ENCODE results near the gene PAPSS2.
"Not testable (repeated sequence)": the region's sequence is repeated elsewhere in the genome, so short reads cannot be mapped to it uniquely, and the experiment has no call there.

Gene PAPSS2

DNA sequence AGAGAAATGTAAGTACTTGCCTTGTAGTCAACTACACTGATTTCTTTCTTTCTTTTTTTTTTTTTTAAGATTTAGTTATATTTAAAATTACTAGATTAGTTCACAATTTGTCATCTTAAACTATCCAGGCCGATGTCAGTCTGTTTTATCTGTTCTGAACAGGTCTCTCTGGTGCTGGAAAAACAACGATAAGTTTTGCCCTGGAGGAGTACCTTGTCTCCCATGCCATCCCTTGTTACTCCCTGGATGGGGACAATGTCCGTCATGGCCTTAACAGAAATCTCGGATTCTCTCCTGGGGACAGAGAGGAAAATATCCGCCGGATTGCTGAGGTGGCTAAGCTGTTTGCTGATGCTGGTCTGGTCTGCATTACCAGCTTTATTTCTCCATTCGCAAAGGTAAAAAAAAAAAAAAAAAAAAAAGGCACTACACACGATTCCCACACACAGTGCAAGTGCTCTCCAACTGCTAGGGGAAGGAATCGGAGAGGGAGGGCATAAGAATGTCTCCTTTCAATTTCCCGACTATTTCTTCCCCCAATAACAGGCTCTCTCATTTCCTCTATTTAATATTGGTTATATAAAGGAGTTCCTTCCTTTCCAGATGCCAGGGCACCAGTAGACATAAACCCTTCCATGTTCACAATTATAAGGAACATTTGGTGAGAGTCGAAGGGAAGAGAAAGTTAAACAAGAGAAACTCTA is 53.4 kb downstream of the PAPSS2 start:
- DNase-seq, result no peak

DNA sequence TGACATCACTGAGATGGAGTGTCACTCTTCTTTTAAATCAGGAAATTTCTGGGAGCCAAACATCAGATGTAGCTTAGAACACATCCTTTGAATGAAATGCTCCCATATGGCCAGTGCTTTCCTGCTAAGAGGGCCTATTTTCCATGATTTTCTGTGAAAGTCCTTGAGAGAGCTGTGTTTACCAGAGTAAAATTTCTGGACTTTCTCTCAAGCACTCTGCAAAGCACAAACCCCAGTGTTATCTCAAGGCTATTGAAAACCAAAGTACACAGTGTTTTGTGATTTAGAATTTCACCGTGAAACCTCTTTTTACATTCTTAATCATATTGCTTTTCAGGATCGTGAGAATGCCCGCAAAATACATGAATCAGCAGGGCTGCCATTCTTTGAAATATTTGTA is 54.0 kb downstream of the PAPSS2 start:
- DNase-seq, result no peak

DNA sequence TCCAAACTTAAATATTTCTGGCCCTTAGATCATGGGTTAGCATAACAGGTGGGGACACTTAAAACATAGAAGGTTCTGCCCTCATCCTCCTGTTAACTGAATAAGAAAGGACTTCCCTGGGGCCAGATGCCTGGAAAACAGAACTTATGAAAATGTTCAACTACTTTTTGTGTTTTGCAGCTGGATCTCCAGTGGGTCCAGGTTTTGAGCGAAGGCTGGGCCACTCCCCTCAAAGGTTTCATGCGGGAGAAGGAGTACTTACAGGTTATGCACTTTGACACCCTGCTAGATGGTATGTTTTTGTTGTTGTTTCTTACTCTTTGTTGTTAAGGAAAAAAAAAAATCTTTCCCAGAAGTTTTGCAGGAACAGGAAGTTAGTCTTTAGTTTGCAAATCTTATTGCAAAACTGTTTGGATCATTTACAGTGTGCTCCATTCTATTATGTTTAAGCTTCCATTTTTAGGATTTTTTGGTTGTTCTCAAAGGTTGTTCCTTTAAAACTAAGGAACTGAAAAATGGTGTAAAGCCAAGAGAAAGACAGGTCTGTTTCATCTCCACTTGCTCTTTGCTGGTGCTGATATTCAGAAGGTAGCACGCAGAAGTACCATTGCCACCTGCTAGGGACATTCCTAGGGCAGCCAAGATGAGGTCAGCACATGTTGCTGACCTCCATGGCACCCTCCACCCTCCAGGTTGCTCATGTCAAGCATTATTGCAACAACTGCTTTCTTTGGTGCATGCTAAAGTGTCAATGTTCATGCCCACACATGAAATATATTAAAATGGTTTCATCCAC is 56.1 kb downstream of the PAPSS2 start:
- DNase-seq, result no peak

DNA sequence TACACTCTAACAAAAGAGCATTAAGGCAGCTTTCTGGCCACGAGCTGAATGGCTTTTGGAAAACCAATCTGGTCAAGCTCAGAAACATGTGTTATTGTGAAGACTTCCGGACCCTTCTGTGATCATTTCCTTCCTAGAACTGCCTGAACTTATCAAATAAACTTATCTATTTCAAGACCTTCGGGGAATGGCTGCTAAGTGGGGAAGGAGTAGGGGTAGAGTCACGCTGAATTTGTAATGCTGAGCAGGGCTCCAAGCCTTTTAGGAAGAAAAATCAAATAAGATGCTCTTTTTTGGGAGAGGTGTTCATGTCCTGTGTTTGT is 56.6 kb downstream of the PAPSS2 start:
- no peak for DNase-seq

DNA sequence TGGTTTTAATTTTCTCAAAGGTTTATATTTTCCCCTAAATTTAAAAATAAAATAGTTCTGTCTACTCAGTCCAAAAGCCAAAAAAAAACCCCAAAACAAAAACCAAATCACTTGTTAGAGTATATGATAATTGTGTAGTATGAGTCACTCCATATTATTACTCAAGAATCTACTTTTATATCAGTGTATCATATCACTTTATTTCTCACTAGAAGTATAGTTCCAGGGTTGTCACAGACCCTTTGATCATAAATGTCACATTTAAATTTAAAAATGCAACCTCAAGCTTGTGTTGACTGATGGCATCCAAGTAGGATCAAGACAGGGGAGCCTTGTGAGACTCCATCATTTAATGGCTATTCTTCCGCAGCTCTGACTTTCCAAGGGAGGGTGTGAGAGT is 61.0 kb downstream of the PAPSS2 start:
- no peak for DNase-seq

DNA sequence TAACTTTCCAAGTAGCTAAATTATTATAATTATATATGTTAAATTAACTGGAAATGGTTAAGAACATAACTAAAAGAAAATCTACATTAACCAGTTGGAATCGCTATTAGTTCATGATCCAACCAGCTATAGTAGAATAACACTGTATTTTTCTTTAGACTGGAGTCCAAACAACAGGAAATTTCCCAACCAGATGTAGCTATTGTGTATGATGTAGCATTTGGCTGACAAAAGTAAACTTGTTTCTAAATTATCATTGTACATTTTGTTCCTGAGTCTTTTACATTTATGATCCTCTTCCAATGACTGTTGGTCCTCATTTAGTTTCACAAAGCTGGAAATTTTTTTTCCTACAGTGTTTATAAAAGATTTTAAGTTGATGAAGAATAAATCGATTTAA is 62.1 kb downstream of the PAPSS2 start:
- DNase-seq, result no peak

DNA sequence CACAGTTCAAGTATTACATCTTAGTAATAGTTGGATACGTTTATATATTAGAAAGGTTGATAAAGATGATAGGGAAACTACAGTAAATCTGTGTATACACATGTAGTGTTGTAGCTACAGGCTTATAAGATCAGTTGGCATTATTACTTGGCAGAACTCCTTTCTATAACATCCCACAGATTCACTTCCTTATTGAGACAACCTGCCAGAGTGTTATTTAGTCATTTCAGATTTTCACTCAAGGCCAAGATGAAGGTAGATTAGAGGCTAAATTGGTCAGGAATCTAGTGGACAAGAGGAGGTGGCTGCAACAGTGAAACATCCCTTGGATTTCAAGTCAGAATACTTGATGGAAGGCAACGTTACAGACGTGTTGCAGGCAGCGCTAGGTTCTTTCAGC is 63.0 kb downstream of the PAPSS2 start:
- DNase-seq, result no peak

DNA sequence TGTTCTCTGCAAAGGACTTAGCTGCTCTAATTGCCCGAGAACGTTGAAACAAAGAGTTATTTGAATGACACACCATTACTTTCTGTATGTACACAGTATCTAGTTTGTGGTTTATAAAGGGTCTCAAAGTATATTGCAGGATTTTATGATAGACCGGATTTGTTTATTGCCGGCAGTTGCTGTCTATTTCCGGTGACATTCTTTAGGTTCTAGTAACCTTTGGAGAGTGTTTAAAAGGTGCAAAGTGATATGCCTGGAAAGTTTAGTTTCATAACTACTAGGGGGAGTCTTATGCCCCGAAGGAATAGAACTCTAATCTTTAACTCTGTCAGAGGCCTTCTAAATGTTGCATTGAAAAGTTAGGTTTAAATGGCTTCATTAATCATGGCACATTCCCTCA is 63.8 kb downstream of the PAPSS2 start:
- DNase-seq, result no peak

DNA sequence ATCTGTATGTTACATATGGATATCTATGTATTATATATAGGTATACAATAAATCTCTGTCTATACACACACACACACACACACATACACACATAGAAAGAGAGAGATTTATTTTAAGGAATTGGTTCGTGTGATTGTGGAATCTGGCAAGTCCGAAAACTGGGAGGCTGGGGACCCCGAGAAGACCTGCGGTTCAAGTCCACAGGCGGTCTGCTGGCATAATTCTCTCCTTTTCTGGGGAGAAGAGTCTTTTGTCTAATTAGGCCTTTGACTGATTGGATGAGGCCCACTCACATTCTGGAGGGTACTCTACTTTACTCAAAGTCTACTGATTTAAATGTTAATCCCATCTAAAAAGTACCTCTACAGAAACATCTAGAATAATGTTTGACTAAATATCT is 65.1 kb downstream of the PAPSS2 start:
- DNase-seq, result no peak

DNA sequence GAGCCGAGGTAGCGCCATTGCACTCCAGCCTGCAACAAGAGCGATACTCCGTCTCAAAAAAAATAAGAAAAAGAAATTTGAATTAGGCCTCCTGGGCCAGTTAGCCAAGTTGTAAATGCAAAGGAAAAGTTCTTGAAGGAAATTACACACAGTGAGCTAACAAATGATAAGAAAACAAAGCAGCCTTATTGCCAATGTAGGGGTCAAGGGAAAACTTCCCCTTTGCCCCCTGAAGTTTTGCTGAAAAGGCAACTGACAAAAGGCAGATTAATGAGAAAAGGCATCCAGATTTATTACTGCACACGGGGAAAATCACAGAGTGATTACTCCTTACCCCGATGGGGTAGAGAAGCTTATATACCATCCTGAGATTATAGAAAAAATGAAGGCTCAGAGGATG is 70.3 kb downstream of the PAPSS2 start:
- no peak for DNase-seq

DNA sequence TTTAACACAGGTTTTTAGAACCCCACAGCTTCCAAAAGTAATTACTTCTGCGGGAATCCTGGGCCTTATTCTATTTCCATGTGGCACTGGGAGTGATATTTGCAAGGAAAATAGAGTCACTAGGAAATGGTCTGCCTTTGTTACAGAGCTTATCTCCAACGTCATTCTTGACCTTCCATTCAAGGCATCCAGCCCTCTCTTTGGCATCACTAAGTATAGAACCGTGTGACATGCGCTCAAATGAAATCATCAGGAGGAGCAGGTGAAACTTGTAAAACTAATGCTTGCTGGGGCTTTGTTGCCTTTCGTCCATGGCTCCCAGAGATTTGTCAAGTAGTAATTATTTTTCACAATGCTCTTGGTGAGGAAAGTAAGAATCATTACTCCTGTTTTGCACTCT is 73.4 kb downstream of the PAPSS2 start:
- no peak for DNase-seq

DNA sequence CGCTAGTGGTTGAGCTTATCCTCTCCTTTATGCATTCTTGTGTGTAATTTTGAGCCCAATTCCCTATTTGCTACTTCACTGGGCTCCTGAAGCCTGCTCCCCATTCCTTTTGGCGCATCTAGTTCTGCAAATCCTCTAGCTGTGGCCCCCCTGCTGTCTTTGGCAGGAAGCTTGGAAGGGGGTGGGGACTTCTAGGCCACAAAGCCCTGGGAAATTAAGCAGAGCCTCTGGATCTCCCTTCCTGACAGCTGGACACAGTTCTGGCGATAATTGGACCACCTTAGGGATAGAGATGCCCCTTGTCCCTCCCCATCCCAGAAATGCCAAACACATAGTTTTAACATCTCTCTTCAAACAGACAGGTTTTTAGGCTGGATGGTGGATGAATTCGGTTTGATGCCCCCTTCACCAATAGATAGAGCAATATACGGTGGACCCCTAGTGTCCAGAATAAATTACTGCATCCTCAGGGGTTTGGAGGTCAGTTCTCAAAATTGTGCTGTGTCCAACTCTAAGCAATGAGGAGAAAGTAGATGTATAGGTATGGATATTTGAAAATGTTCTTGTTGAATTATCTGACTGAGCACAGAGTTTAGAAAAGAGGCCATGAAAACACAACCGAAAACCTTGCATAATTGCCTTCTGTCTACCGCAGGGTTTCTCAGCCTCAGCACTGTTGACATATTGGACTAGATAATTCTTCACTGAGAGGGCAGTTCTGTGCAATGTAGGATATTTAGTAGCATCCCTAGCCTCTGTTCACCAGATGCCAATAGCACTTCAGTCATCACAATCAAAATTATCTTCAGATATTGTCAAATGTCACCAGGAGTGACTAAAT is 75.5 kb downstream of the PAPSS2 start:
- DNase-seq, result peak in 1 of 2 experiments; percentile 32

DNA sequence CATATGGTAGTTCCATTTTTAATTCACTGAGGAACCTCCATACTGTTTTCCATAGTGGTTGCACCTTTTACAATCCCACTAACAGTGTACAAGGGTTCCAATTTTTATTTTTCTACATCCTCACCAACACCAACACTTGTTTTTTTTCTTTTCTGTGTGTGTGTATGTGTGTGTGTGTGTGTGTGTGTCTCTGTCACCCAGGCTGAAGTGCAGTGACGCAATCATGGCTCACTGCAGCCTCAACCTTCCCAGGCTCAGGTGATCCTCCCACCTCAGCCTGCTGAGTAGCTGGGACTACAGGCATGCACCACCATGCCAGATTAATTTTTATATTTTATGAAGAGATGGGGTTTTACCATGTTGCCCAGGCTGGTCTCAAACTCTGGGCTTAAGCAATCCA is 78.6 kb downstream of the PAPSS2 start:
- DNase-seq, result not testable (repeated sequence)

DNA sequence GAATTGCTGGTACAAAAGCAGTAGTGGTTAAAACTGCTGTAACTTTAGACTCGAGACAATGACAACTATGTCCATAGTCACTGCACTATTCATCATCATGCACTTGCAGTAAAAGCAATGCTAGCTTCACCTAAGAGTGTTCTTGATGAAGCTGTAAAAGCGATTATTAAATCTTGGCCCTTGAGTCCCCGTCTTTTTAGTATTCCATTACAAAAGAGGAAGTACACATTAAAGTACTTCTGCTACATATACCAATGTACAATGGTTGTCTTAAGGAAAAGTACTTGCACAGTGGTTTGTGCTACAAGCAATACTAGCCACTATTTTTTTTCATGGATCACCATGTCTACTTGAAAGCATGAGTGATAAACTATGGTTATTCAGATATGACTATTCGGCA is 80.0 kb downstream of the PAPSS2 start:
- DNase-seq, result no peak

DNA sequence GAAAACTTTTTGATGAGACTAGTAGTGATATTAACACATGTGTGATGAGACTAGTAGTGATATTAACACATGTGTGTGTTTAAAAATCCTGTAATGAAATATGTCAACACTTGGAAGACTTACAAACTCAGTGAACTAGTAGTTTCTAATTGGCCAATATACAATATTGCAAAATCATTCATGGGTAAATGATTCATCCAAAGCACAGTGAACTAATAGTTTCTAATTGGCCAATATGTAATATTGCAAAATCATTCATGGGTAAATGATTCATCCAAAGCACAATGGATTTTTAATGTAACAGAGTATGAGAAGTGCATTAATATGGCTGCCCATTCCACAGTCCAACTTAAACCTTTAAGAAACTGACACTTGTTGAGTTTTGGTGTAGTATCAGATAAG is 80.6 kb downstream of the PAPSS2 start:
- DNase-seq, result no peak

DNA sequence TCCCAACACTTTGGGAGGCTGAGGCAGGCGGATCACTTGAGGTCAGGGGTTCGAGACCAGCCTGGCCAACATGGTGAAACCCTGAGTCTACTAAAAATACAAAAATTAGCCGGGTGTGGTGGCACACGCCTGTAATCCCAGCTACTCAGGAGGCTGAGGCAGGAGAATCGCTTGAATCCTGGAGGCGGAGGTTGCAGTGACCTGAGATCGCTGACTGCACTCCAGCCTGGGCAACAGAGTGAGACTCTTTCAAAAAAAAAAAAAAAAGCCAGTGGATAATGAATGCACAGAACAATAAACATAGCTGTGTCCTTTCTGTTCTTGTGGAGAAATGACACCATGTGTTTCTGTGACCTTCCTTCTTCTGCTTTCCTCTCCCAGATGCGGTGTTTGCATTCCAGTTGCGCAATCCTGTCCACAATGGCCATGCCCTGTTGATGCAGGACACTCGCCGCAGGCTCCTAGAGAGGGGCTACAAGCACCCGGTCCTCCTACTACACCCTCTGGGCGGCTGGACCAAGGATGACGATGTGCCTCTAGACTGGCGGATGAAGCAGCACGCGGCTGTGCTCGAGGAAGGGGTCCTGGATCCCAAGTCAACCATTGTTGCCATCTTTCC is 83.4 kb downstream of the PAPSS2 start:
- not testable (repeated sequence) for DNase-seq

DNA sequence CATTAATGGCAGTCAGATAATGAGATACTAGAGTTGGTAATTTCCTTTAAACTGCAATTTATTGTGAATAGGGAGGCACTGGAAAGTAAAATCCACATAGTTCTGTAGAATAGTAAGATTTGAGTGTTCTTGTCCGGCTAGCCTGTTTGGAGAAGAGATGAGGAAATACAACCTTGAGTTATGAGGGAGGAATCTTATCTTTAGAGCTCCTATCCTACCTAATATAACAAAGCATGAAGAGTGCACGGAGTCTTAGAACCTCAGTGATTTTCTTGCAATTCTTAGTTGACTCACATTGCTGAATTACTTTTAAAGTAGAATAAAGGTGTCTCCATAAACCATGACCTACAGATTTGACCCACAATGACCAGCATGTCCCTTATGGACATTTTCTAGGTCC is 84.9 kb downstream of the PAPSS2 start:
- no peak for DNase-seq

DNA sequence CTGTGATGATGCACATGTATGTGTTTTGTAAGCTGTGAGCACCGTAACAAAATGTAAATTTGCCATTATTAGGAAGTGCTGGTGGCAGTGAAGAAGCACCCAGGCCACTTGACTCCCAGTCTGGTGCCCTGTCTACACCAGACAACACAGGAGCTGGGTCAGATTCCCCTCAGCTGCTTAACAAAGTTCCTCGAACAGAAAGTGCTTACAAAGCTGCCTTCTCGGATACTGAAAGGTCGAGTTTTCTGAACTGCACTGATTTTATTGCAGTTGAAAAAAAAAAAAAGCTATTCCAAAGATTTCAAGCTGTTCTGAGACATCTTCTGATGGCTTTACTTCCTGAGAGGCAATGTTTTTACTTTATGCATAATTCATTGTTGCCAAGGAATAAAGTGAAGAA is 87.2 kb downstream of the PAPSS2 start:
- DNase-seq, result no peak

DNA sequence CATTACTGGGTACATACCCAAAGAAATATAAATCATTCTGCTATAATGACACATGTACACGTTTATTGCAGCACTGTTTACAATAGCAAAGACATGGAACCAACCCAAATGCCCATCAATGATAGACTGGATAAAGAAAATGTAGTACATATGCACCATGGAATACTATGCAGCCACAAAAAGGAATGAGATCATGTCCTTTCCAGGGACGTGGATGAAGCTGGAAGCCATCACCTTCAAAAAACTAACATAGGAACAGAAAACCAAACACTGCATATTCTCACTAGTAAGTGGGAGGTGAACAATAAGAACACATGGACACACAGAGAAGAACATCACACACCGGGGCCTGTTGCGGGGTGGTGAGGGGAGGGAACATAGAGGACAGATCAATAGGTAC is 88.6 kb downstream of the PAPSS2 start:
- DNase-seq, result not testable (repeated sequence)

DNA sequence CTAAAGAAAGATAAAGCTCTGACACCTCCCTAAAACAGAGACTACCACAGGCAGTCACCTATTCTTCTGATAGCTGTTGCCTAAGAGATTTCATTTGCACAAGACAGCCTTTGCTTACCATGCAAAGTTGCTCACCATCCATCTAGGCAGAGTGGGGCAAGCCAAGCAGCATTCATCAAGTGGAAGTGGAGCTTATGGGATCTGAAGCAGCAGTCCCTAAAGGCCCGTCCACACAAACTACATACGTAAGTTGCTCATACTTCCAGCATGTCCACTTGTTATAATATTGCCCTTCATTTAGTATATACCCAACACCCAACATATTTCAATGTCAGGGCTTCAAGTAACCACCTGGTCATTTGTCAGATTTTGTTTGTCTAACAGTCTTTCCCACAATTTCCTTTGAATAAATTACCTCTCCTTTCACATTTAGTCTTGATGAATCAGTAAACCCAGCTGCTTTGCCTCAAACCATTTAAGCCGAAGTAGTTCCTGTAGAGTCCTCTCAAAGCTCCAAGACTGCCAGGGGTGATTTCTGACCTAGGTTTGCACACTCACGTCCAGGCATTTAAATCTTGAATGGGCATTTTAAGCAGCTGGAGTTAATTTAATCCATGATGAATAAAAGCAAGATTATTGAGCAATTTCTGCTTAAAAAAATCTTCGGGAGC is 90.5 kb downstream of the PAPSS2 start:
- DNase-seq, result no peak

DNA sequence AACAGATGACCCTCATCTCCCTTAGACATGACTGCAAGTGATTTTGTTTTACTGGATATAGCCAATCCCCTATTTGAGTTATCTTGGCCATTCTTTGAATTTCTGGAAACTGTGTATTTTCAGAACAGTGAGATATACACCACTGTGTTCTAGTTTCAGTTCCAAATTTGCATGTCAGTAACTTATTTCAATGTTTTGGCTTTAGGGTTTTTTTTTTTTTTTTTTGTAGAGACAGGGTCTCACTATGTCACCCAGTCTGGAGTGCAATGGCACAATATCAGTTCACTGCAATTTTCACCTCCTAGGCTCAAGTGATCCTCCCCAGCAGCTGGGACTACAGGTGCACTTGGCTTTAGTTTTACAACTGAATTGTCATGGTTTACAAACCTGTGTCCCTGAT is 91.1 kb downstream of the PAPSS2 start:
- no peak for DNase-seq

DNA sequence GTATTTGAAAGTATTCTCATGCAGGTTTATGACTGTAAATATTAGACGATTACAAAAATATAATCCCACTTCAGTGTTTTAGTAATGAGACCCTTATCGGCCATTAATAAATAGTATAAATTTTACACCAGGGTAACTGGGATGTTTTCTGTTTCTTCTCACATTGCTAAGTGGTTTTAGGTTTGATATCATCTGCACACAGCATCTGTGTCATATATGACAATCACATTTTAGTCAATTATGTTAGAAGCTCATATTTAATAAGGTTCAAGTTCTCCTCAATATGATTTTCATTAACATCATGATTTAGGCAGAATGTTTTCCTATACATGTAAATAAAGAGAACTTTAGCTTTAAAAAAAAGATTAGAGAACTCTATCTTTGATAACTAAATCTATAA is 91.6 kb downstream of the PAPSS2 start:
- no peak for DNase-seq

DNA sequence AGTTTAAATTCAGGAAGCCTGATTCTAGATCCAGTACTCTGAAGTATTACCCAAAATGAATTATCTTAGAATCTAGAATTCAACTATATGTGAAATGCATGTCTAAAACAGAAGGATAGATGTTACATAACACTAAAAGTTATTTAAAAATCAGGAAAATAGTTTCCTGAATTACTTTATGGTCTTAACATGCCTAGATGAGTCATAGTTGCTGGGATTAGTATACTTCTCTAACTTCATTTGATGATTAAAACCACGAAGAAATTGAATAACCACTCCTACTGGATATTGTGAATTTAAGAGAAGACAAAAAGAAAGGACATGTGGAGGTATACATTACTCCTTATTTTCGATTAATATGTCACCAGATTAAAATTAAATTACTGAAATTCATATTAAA is 92.9 kb downstream of the PAPSS2 start:
- no peak for DNase-seq
